Keratinocyte (primary cell): ENCODE results near the gene SUFU.
"Not testable (repeated sequence)": the region's sequence is repeated elsewhere in the genome, so short reads cannot be mapped to it uniquely, and the experiment has no call there.

Experiments
- EZH2 ChIP-seq: IDR thresholded peaks from one replicate; pipeline ENCODE4 v1.6.1; 2012; ENCODE audit warnings: inconsistent platforms, mild to moderate bottlenecking, low read length, moderate library complexity
- TF ChIP-seq, protein P1 (sequence below), 3 experiments: IDR thresholded peaks in 1 of 3; conservative IDR thresholded peaks in 1 of 3; optimal IDR thresholded peaks in 1 of 3; 2 replicates in 2 of 3; 3 replicates in 1 of 3; pipeline versions ENCODE3 to v1.5.1; 2011; ENCODE audit warnings: low read length in 3 of 3, mild to moderate bottlenecking in 3 of 3, moderate library complexity in 2 of 3, control low read depth in 1 of 3, inconsistent platforms in 1 of 3; ENCODE audit not compliant: insufficient read depth in 2 of 3; ENCODE audit errors: extremely low read depth in 1 of 3

DNA sequence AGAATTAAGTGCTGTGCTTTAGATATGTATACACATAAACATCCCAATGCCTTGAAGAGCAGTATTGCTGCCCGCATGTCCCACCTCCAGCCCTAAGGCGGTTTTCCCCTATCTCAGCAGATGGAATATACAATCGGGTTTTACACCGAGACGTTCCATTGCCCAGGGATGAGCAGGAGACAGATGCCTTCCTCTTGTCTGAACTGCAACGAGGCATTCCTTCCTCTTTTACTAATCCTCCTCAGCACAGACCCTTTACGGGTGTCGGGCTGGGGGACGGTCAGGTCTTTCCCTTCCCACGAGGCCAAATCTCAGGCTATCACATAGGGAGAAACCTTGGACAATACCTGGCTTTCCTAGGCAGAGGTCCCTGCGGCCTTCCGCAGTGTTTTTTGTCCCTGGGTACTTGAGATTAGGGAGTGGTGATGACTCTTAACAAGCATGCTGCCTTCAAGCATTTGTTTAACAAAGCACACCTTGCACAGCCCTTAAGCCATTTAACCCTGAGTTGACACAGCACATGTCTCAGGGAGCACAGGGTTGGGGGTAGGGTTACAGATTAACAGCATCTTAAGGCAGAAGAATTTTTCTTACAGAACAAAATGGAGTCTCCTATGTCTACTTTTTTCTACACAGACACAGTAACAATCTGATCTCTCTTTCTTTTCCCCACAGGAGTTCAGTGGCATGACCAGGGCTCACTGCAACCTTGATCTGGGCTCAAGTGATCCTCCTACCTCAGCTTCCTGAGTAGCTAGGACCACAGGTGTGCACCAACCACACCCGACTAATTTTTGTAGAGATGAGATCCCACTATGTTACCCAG is 48.9 kb upstream of the SUFU start:
- TF ChIP-seq, protein P1, sequence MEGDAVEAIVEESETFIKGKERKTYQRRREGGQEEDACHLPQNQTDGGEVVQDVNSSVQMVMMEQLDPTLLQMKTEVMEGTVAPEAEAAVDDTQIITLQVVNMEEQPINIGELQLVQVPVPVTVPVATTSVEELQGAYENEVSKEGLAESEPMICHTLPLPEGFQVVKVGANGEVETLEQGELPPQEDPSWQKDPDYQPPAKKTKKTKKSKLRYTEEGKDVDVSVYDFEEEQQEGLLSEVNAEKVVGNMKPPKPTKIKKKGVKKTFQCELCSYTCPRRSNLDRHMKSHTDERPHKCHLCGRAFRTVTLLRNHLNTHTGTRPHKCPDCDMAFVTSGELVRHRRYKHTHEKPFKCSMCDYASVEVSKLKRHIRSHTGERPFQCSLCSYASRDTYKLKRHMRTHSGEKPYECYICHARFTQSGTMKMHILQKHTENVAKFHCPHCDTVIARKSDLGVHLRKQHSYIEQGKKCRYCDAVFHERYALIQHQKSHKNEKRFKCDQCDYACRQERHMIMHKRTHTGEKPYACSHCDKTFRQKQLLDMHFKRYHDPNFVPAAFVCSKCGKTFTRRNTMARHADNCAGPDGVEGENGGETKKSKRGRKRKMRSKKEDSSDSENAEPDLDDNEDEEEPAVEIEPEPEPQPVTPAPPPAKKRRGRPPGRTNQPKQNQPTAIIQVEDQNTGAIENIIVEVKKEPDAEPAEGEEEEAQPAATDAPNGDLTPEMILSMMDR (optimal IDR thresholded peaks at IDR 0.05 in 1 of 3, IDR thresholded peaks at IDR 0.05 in 1 of 3, conservative IDR thresholded peaks at IDR 0.05 in 1 of 3; ENCODE audit: extremely low read depth in 1 of 3, insufficient read depth in 2 of 3, low read length in 3 of 3), result not testable (repeated sequence)
- not testable (repeated sequence) for TF ChIP-seq EZH2
